ENCODE measurements around the gene TRIM41. TPM values are rescaled to one million over a fixed set of nuclear protein-coding genes. Genes with fewer than 3 reads are reported as not detected.
"Not testable (repeated sequence)": the region's sequence is repeated elsewhere in the genome, so short reads cannot be mapped to it uniquely, and the experiment has no call there.

Gene TRIM41
- total RNA-seq, 1 donor from 2014 or later, result 34.3 TPM

DNA sequence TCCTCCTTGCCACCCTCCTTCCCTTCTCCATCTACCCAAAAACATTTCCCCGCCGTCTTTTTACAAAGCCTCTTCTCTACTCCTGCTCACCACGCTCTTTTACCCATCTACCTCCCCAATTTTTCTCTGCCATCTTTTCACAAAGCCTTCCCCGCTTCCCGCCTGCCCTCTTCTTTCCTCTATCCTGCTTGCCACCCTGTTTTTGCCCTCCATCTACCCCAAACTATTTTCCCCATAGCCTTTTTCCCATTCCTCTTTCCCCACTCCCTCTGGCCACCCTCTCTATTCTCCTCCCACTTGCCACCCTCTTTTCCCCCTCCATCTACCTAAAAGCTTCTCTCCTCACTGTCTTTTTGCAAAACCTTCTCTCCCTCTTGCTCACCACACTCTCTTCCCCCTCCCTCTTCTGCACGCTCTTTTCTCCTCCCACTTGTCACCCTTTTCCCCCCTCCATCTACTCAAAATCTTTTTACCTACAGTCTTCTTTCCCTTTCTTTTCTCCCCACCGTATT lies 57.2 kb downstream of the TRIM41 start:
- intact Hi-C loops (cut with micrococcal nuclease), result no loop called here

DNA sequence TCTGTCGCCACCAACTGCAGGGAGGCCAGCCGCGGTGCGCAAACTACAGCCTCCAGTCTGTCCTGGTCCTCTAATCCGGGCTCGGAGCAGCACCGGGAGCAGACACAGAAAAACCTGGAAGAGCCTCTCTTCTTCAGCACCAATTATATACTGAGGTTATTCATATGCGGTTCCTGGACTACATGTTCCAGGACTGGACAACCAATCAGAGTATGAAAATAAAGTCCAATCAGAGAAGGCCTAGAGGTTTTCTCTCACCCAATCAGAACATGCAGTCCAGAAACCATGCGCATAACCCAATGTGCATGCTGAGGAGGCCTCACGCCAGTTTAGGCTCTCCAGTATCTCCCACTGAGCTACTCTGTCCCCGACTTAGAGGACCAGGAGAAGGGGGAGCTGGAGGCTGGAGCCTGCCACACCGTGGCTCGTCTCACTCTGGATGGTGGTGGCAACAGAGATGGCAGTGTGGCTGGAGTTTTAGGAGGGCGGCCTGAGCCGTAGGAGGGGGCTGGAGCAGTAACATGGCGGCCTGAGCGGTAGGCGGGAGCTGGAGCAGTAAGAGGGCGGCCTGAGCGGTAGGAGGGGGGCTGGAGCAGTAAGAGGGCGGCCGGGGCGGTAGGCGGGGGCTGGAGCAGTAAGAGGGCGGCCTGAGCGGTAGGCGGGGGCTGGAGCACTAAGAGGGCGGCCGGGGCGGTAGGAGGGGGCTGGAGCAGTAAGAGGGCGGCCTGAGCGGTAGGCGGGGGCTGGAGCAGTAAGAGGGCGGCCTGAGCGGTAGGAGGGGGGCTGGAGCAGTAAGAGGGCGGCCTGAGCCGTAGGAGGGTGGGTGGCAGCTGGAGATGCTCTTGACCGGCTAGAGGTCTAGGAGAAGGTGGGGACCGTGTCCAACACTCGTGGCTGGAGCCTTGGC lies 58.2 kb downstream of the TRIM41 start:
- intact Hi-C loops (cut with micrococcal nuclease), result no loop called here

GRCh38 chr5:181281984-181282316 lies 58.9 kb downstream of the TRIM41 start:
- intact Hi-C loops (cut with micrococcal nuclease), result no loop called here

GRCh38 chr5:181282415-181282814 lies 59.3 kb downstream of the TRIM41 start:
- intact Hi-C loops (cut with micrococcal nuclease), result not testable (repeated sequence)

DNA sequence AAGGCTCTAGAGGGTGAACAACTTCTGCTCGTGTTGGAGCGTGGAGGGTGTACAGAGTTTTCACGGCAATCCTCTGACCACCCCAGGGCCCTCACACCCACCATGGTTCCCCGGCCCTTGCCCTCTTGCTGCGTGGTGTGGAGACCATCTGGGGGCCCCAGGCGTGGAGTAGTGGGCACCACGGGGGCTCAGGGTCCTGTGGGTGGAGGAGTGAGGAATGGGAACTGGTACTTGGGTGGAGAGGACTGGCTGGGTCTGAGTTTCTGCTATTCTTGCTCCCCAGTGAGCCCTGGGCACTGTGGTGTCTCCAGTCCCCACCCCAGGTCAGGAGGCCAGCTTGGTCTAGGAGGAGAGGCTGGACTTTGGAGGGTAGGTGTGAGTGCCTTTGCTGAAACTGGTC lies 59.8 kb downstream of the TRIM41 start:
- intact Hi-C loops (cut with micrococcal nuclease), result no loop called here

GRCh38 chr5:181283347-181283746 lies 60.3 kb downstream of the TRIM41 start:
- intact Hi-C loops (cut with micrococcal nuclease), result no loop called here

DNA sequence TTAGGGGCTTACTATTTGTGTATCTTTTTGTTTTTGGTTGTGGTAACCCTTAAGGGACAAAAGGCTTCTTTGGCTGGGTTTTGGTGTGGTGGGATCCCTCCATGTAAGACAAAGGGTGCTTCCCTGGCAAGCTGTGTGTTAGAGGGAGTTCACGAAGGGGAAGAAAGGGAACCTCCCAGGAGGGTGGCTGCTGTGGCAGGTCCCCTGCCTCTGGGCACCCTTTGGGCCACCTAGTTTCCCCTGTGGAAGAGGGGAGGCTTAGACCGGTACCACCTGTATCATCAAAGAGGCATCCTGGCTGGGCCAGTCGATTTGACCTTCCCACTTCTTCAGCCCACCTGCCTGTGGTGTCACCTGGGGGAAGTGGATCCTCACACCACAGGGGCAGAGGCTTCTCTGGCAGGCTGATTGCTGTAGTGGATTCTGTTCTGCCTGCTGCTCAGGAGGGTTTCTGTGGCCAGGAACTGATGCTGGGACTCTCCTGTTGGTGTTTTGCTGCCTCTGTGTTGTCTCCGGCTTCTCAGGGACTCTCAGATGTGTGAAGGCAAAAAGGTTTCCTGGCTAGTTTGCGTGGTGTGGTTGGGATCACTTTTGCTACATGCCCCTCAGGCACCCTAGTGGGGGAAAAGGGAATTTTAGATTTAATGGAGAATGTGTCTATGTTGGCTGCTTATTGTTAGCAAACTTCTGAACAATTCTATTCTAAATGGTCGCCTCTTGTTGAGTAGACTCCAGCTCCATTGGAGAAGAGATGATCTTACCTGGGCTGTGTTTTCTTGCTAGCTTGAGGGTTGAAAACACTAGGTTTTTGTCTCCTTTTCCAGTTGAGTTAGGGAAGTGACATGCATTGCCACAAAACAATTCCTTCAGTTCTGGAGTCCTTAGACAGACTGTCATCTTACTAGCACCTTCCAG lies 61.0 kb downstream of the TRIM41 start:
- intact Hi-C loops (cut with micrococcal nuclease), result not testable (repeated sequence)

Other genes with a start within 250 kb of the TRIM41 start
- not detected in 2 replicates for gene BTNL3, start 234.4 kb upstream of the TRIM41 start, total RNA-seq
- gene BTNL9, start 183.0 kb upstream of the TRIM41 start, total RNA-seq, result not detected in 2 replicates
- not detected in 2 replicates for gene OR2V1, start 92.1 kb upstream of the TRIM41 start, total RNA-seq
- not detected in 2 replicates for gene OR2V2, start 75.7 kb upstream of the TRIM41 start, total RNA-seq
- gene TRIM7, start 18.1 kb upstream of the TRIM41 start, total RNA-seq, result 0.32 and 0.56 TPM in 2 replicates
- 1,646 and 1,652 TPM in 2 replicates for gene RACK1, start 20.6 kb downstream of the TRIM41 start, total RNA-seq
- 22.0 and 30.2 TPM in 2 replicates for gene TRIM52, start 37.9 kb downstream of the TRIM41 start, total RNA-seq
- not detected in 2 replicates for gene OR4F3, start 144.0 kb downstream of the TRIM41 start, total RNA-seq

All from T-helper 1 cell treated with Interleukin-12 subunit alpha and Interleukin-12 subunit beta and Interleukin-4 antibody, amounts not matched to agents 30 ng/mL and 1 ng/mL, for 36 hours (primary cell).